Heart left ventricle (tissue), 13 donors: ENCODE measurements around the gene CDK5R2.

Experiments
- POLR2A ChIP-seq, 2 donors: fragments of 450-650 bp; IDR thresholded peaks; one replicate each; pipeline ENCODE4 v1.6.1; 2017; ENCODE audit warnings: antibody characterized with exemption in 2 of 2, mild to moderate bottlenecking in 2 of 2, moderate library complexity in 2 of 2
- TF ChIP-seq, protein P1 (sequence below), 12 donors: fragments of 200-600 bp; sonication (generic) in 4 of 12; IDR thresholded peaks; one replicate each; pipeline versions ENCODE4 v1.5.0 to v1.8.0; 2018 to 2022; ENCODE audit warnings: antibody characterized with exemption in 12 of 12, mild to moderate bottlenecking in 5 of 12
- donor health status: ischemic (EF 13 %, LVEDD 7.1; RV severe dilation, severe dysfunction).
- donor health status: DM: no; HTN: yes; CAD: no.
- donor health status: DM: no; HTN: no; CAD: no.
- donor health status: ischemic (EF 25% LVEDD 6.9; RV normal size, moderate dysfunction).
- donor health status: ischemic (EF 25% LVEDD 5.7; RV mildly dilated, moderate dysfunction).
- donor health status: ischemic (EF 35%, LVEDD 5.7; RV mildly dilated, moderate dysfunction).
- donor health status: nonischemic (EF 11% LVEDD 7.7; RV severe dilation, severe dysfunction).
- donor health status: DM: yes; HTN: yes; CAD: no.
- donor health status: PGD.
- donor health status: ischemic (EF 29% LVEDD 5.4; RV normal size, mild dysfunction).
- donor health status: nonischemic (EF 23%, LVEDD 6.1; RV moderate dilation, normal function).

DNA sequence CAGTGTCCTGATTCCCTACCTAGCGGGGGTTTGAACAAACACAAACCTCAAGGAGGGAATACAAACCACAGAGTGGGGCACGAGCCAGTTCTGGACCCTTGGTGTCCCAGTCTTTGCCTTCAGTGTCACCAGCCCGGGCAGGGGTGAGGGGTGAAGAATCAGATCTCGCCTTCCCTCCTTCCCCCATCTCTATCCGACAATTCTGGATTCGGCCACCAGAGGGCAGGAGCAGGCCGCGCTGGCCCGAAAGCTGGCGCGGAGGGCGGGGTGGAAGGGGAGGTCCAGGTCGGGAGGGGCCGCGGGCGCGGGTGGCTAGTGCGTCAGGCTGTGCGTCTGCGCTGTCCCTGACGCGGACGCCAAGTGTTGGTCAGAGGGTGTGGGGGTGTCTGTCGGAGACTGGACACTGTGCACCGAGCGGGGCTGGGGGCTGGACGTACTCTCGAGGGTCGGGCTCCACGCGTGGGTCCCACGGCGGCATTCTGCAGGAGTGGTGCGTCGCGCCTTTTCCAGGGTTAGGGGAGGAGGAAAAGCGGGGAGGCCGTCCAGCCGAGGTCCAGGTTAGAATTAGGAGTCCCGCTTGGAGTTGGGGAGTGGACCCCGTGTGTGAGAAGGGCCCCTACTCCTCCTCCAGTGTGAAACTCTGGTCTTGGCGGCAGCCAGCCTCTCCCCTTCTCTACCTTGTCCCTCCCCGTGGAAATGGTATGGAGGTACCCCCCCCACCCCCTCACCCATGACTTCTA, 36.7 kb downstream of the CDK5R2 start:
- TF ChIP-seq, protein P1, sequence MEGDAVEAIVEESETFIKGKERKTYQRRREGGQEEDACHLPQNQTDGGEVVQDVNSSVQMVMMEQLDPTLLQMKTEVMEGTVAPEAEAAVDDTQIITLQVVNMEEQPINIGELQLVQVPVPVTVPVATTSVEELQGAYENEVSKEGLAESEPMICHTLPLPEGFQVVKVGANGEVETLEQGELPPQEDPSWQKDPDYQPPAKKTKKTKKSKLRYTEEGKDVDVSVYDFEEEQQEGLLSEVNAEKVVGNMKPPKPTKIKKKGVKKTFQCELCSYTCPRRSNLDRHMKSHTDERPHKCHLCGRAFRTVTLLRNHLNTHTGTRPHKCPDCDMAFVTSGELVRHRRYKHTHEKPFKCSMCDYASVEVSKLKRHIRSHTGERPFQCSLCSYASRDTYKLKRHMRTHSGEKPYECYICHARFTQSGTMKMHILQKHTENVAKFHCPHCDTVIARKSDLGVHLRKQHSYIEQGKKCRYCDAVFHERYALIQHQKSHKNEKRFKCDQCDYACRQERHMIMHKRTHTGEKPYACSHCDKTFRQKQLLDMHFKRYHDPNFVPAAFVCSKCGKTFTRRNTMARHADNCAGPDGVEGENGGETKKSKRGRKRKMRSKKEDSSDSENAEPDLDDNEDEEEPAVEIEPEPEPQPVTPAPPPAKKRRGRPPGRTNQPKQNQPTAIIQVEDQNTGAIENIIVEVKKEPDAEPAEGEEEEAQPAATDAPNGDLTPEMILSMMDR (IDR thresholded peaks at IDR 0.05) = peak; percentile 79 to 95 (median 88)
- TF ChIP-seq POLR2A (IDR thresholded peaks at IDR 0.05) = no peak
